HUES48 (cell line): ENCODE data around the gene PITPNM3.

Experiments used
- H3K27ac ChIP-seq: one replicate; pipeline ENCODE4 v1.7.0; 2013; ENCODE audit warnings: low read depth, low read length, inconsistent platforms
- H3K27me3 ChIP-seq: 2 replicates; pipeline ENCODE4 v1.6.1; 2013; ENCODE audit warnings: mild to moderate bottlenecking, low read length; ENCODE audit not compliant: control insufficient read depth, insufficient read depth
- H3K36me3 ChIP-seq: 2 replicates; pipeline ENCODE4 v1.6.1; 2013; ENCODE audit warnings: low read length; ENCODE audit not compliant: control insufficient read depth, insufficient read depth
- H3K4me1 ChIP-seq: 2 replicates; pipeline ENCODE4 v1.6.1; 2013; ENCODE audit warnings: mild to moderate bottlenecking, low read length; ENCODE audit not compliant: control insufficient read depth, insufficient read depth
- H3K4me3 ChIP-seq: 2 replicates; pipeline ENCODE4 v1.5.1; 2013; ENCODE audit warnings: mild to moderate bottlenecking, low read depth, low read length
- H3K9ac ChIP-seq: 2 replicates; pipeline ENCODE4 v1.6.1; 2013; ENCODE audit warnings: mild to moderate bottlenecking, low read depth, low read length, moderate library complexity
- H3K9me3 ChIP-seq: 2 replicates; pipeline ENCODE4 v1.6.1; 2013; ENCODE audit warnings: low read length; ENCODE audit not compliant: control insufficient read depth, insufficient read depth

Gene PITPNM3

GRCh38 chr17:6468051-6468790, 88.1 kb downstream of the PITPNM3 start:
- H3K27me3 ChIP-seq: no peaks in the 10 kb centered on the region
- H3K27ac ChIP-seq: no peak overlapping the region
- peaks cover 15% of the 10 kb centered on the region for H3K4me1 ChIP-seq
- H3K9ac ChIP-seq: no peak overlapping the region
- no peaks in the 10 kb centered on the region for H3K9me3 ChIP-seq
- H3K4me3 ChIP-seq: no peak overlapping the region
- H3K36me3 ChIP-seq: no peaks in the 10 kb centered on the region

- H3K36me3 ChIP-seq: no peaks in the 10 kb centered on the region
- H3K4me3 ChIP-seq: no peak overlapping the region
- H3K27ac ChIP-seq: no peak overlapping the region
- H3K9ac ChIP-seq: no peak overlapping the region
- H3K9me3 ChIP-seq: no peaks in the 10 kb centered on the region
- no peaks in the 10 kb centered on the region for H3K27me3 ChIP-seq
- H3K4me1 ChIP-seq: peaks cover 10% of the 10 kb centered on the region; the same call in 1 of the 2 replicates
These were observed 88.8 kb downstream of the PITPNM3 start for GRCh38 chr17:6467567-6467966.

GRCh38 chr17:6465206-6466003, 91.0 kb downstream of the PITPNM3 start:
- no peak overlapping the region for H3K4me3 ChIP-seq
- no peak overlapping the region for H3K9ac ChIP-seq
- H3K27ac ChIP-seq: no peak overlapping the region
- H3K4me1 ChIP-seq: peaks cover 16% of the 10 kb centered on the region
- H3K36me3 ChIP-seq: no peaks in the 10 kb centered on the region
- H3K27me3 ChIP-seq: no peaks in the 10 kb centered on the region
- H3K9me3 ChIP-seq: no peaks in the 10 kb centered on the region

GRCh38 chr17:6464446-6465041, 91.8 kb downstream of the PITPNM3 start:
- H3K27me3 ChIP-seq: no peaks in the 10 kb centered on the region
- no peaks in the 10 kb centered on the region for H3K36me3 ChIP-seq
- no peaks in the 10 kb centered on the region for H3K9me3 ChIP-seq
- H3K9ac ChIP-seq: no peak overlapping the region
- no peak overlapping the region for H3K4me3 ChIP-seq
- peaks cover 16% of the 10 kb centered on the region for H3K4me1 ChIP-seq
- H3K27ac ChIP-seq: no peak overlapping the region

GRCh38 chr17:6463616-6464445, 92.5 kb downstream of the PITPNM3 start:
- Histone ChIP-seq H3K27ac (no peak overlapping the region), H3K4me1 (peaks cover 16% of the 10 kb centered on the region), H3K9ac (no peak overlapping the region), H3K4me3 (no peak overlapping the region), H3K9me3 (no peaks in the 10 kb centered on the region), H3K36me3 (no peaks in the 10 kb centered on the region), H3K27me3 (no peaks in the 10 kb centered on the region)

GRCh38 chr17:6462692-6463091, 93.7 kb downstream of the PITPNM3 start:
- Histone ChIP-seq H3K4me1 (peaks cover 16% of the 10 kb centered on the region), H3K27ac (no peak overlapping the region), H3K4me3 (no peak overlapping the region), H3K36me3 (no peaks in the 10 kb centered on the region), H3K9me3 (no peaks in the 10 kb centered on the region), H3K9ac (no peak overlapping the region), H3K27me3 (no peaks in the 10 kb centered on the region)

GRCh38 chr17:6461792-6462524, 94.4 kb downstream of the PITPNM3 start:
- no peaks in the 10 kb centered on the region for H3K9me3 ChIP-seq
- H3K36me3 ChIP-seq: no peaks in the 10 kb centered on the region
- no peaks in the 10 kb centered on the region for H3K27me3 ChIP-seq
- no peak overlapping the region for H3K9ac ChIP-seq
- H3K4me1 ChIP-seq: peaks cover 16% of the 10 kb centered on the region
- no peak overlapping the region for H3K27ac ChIP-seq
- H3K4me3 ChIP-seq: no peak overlapping the region

GRCh38 chr17:6461246-6461645, 95.1 kb downstream of the PITPNM3 start:
- no peak overlapping the region for H3K4me3 ChIP-seq
- peaks cover 16% of the 10 kb centered on the region for H3K4me1 ChIP-seq
- no peak overlapping the region for H3K9ac ChIP-seq

GRCh38 chr17:6460531-6461161, 95.7 kb downstream of the PITPNM3 start:
- Histone ChIP-seq H3K9me3 (no peaks in the 10 kb centered on the region), H3K4me3 (no peak overlapping the region), H3K27ac (no peak overlapping the region), H3K27me3 (no peaks in the 10 kb centered on the region), H3K4me1 (peaks cover 16% of the 10 kb centered on the region), H3K9ac (no peak overlapping the region), H3K36me3 (no peaks in the 10 kb centered on the region)

More at GRCh38 chr17:6461246-6461645, 95.1 kb downstream of the PITPNM3 start:
- Histone ChIP-seq H3K27ac (no peak overlapping the region), H3K9me3 (no peaks in the 10 kb centered on the region), H3K27me3 (no peaks in the 10 kb centered on the region), H3K36me3 (no peaks in the 10 kb centered on the region)
